Lung microvascular endothelial cell (primary cell): Measurements from ENCODE around the gene CDH13. TPM values are rescaled to one million over a fixed set of nuclear protein-coding genes. Genes with fewer than 3 reads are reported as not detected.

Experiments used
- DNase-seq, 2 donors: peaks; one replicate each; pipeline versions ENCODE4 v3.0.0 to v3.0.0-alpha.2; 2010; ENCODE audit warnings: low read depth in 2 of 2
- total RNA-seq: library from RNA; depleted of rRNA; stranded (reverse); fragments of >200 nt; gene quantifications from 2 replicates; pipeline ENCODE4 v1.2.1, GENCODE V29; 2014

The CDH13 gene
- total RNA-seq, 1 donor from 2014 or later, result 14.5 TPM

DNA sequence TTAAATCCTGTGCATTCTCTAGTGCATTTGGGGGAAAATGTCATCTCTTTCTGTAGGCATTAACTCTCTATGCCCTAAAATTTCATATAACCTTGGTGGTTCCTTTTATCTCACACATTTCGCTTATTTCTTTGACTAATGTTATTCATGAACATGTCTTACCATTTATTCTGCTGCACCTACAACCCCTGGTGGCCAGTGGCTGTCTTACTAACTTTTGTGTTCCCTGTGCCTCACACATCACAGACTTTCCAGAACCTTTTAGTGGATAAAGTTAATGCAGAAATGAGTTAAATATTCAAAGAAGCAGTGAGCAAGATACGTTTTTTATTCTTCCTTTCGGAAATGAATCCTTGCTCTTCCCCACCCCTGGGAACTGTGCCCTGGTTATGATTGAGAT lies 111.9 kb downstream of the CDH13 start:
- peak; percentile 32 to 51 for DNase-seq

- no peak for DNase-seq
These were observed 114.4 kb downstream of the CDH13 start for GRCh38 chr16:82741073-82741615.

GRCh38 chr16:82744958-82745357 lies 118.2 kb downstream of the CDH13 start:
- DNase-seq, result no peak

- DNase-seq, result peak; percentile 78 to 90
These were observed 121.3 kb downstream of the CDH13 start for GRCh38 chr16:82748026-82748425.

DNA sequence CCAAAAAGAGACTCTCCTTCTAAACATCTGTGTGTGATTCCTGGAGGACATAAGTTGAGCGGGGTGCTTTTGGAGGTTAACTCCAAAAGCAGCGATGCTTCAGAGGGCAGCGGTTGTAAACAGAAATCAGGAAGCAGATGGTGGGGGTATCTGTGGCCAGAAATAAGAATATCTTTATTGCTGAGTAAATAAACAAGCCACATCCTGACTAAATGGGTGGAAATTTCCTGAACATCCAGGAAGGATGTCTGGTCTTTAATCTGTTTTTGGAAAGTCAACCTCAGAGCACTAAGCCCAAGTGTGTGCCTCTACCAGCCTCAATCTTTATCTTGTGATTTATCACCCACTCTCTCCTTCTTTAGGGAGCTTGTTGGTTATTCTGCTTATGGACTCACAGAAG lies 123.3 kb downstream of the CDH13 start:
- DNase-seq, result peak; percentile 33 to 79

GRCh38 chr16:82751020-82751419 lies 124.3 kb downstream of the CDH13 start:
- DNase-seq, result no peak

DNA sequence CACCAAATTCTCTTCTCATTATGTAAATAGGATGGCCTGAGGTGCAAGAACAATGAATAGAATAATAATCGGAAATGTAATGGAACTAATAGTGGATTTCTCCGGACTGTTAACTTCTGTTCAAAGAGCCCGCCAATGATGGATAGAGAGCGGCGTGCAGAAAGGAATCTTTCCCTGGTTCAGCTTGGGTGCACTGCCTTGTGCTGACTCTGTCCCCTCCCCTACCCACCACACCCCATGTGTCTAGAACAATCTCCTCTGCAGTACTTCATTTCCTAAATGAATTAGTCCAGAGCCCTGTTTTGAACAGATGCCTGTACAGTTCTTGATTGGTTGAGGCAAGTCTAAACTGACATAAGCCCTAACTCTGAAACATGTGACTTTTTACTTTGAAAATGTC lies 125.4 kb downstream of the CDH13 start:
- DNase-seq, result no peak

DNA sequence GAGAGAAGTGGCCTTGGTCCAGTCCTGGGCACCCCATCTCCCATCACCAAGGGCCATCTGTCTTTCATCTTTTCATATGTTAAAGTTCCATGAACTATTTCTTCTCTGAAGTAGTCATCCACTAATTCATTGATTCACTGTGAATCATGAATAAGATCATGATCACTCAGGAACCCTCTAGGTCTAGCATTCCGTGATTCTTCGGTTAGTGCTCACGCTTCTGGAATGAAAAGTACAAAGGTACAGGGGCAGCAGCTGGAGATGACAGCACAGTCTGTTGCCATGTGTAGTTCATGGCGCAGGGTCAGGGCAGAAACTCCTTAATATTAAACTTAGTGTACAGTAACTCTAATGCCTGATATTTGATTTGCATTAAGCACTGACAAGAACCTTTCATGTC lies 127.1 kb downstream of the CDH13 start:
- DNase-seq, result no peak

- peak in 1 of 2 donors; percentile 28 for DNase-seq
These were observed 128.1 kb downstream of the CDH13 start for GRCh38 chr16:82754716-82755513.

GRCh38 chr16:82755570-82756282 lies 129.0 kb downstream of the CDH13 start:
- DNase-seq, result peak; percentile 10 to 65

- peak; percentile 40 to 89 for DNase-seq
These were observed 129.5 kb downstream of the CDH13 start for GRCh38 chr16:82756283-82756599.

GRCh38 chr16:82758406-82758805 lies 131.6 kb downstream of the CDH13 start:
- no peak for DNase-seq

- DNase-seq, result no peak
These were observed 132.1 kb downstream of the CDH13 start for GRCh38 chr16:82758904-82759303.

GRCh38 chr16:82761236-82761635 lies 134.5 kb downstream of the CDH13 start:
- peak; percentile 66 to 75 for DNase-seq

- DNase-seq, result peak; percentile 64 to 69
These were observed 135.1 kb downstream of the CDH13 start for GRCh38 chr16:82761858-82762257.

DNA sequence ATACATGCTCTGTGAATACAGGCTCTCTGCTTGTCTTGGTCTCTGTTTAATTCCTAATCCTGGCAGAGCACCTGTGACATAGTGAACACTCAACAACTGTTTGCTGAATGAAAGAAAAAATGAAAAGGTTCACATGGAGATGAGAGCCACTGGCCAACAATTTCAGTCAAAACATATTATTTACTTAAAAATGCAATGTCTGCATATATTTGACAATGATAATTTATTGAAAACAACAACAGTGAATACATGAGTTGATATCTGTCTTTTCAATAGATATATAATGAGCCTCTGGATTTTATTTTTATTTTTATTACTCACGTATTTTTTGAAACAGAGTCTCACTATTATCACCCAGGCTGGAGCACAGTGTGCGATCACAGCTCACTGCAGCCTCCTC lies 136.6 kb downstream of the CDH13 start:
- no peak for DNase-seq

DNA sequence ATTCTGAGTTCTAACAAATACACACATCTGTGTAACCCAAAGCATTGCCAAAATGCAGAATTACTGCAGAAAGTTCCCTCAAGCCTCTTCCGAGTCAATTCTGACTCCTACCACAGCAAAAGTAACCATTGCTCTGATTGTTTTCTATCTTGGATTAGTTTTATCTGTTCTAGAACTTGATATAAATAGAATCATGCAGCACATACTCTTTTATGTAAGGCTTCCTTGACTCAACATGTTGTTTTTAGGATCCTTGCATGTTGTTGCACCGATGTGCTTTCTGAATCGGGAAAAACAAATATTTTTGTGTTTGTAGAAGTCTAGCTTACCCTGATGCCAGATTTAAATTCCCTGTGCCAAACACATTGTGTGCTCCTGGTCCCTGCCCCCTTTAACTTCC lies 140.4 kb downstream of the CDH13 start:
- DNase-seq, result no peak

- no peak for DNase-seq
These were observed 141.0 kb downstream of the CDH13 start for GRCh38 chr16:82767808-82768207.

- peak in 1 of 2 donors; percentile 46 for DNase-seq
These were observed 143.1 kb downstream of the CDH13 start for GRCh38 chr16:82769845-82770244.

DNA sequence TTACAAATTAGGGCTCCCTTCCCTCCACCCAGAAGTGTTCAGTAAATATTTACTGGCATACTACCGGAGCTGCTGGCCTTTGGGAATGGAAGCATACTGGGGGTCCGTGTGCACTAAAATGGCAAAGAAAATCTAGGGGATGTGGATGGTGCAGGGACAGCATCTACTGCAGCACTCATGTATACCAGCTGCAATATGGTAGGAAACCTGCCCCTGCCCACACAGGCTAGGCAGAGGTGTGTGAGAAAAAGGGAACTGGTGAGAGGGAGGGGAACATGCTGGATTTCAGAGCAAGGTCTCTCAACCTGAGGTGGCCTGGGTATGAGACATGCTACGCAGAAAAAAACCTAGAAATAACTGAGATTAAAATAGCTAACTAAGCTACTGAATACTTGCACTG lies 145.4 kb downstream of the CDH13 start:
- DNase-seq, result no peak

DNA sequence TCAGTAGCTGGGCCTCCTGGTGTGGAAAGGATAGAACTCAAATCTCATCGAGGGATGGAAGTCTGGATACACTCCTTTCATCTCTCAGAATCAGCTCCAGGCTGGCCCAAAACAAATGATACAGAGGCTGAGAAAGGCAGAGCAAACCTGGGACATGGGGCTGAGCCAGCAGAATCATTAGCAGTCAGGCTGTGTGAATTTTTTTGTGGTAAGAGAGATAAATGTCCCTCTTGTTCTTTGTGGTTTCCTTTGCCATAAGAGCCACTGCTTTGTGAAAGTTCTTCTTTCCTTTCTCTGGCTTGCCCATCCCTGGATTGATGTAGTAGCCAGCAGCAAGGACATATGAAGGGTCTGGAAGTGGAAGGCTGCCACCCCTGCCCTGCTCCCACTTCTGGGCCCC lies 146.2 kb downstream of the CDH13 start:
- no peak for DNase-seq

GRCh38 chr16:82776470-82777146 lies 149.8 kb downstream of the CDH13 start:
- peak; percentile 29 to 37 for DNase-seq
